Measurements from ENCODE around the gene INTS6L. TPM values are rescaled to one million over a fixed set of nuclear protein-coding genes. Genes with fewer than 3 reads are reported as not detected.

Gene INTS6L
- total RNA-seq, 1 donor from 2014 or later: 15.2 TPM

GRCh38 chrX:135544338-135544948, 24.0 kb downstream of the INTS6L start:
- DNase-seq: no peak
- Mint-ChIP-seq H3K27me3 (ENCODE audit: unreplicated experiment) (no peaks in the 10 kb centered on the region), H3K36me3 (ENCODE audit: unreplicated experiment) (no peaks in the 10 kb centered on the region), H3K4me3 (ENCODE audit: unreplicated experiment) (no peak overlapping the region), H3K27ac (ENCODE audit: unreplicated experiment) (no peak overlapping the region), H3K4me1 (ENCODE audit: low read depth, unreplicated experiment) (peaks cover 2% of the 10 kb centered on the region), H3K9me3 (ENCODE audit: unreplicated experiment) (no peaks in the 10 kb centered on the region)
- TF ChIP-seq, protein P1, sequence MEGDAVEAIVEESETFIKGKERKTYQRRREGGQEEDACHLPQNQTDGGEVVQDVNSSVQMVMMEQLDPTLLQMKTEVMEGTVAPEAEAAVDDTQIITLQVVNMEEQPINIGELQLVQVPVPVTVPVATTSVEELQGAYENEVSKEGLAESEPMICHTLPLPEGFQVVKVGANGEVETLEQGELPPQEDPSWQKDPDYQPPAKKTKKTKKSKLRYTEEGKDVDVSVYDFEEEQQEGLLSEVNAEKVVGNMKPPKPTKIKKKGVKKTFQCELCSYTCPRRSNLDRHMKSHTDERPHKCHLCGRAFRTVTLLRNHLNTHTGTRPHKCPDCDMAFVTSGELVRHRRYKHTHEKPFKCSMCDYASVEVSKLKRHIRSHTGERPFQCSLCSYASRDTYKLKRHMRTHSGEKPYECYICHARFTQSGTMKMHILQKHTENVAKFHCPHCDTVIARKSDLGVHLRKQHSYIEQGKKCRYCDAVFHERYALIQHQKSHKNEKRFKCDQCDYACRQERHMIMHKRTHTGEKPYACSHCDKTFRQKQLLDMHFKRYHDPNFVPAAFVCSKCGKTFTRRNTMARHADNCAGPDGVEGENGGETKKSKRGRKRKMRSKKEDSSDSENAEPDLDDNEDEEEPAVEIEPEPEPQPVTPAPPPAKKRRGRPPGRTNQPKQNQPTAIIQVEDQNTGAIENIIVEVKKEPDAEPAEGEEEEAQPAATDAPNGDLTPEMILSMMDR (IDR thresholded peaks at IDR 0.05; ENCODE audit: partially characterized antibody, unreplicated experiment): no peak

- TF ChIP-seq, protein P1 (IDR thresholded peaks at IDR 0.05; ENCODE audit: partially characterized antibody, unreplicated experiment): no peak
- no peak for DNase-seq
- Mint-ChIP-seq H3K9me3 (ENCODE audit: unreplicated experiment) (no peaks in the 10 kb centered on the region), H3K4me1 (ENCODE audit: low read depth, unreplicated experiment) (peaks cover 2% of the 10 kb centered on the region), H3K27me3 (ENCODE audit: unreplicated experiment) (no peaks in the 10 kb centered on the region), H3K36me3 (ENCODE audit: unreplicated experiment) (no peaks in the 10 kb centered on the region), H3K27ac (ENCODE audit: unreplicated experiment) (no peak overlapping the region), H3K4me3 (ENCODE audit: unreplicated experiment) (no peak overlapping the region)
Observed at GRCh38 chrX:135547767-135548166, 27.3 kb downstream of the INTS6L start.

DNA sequence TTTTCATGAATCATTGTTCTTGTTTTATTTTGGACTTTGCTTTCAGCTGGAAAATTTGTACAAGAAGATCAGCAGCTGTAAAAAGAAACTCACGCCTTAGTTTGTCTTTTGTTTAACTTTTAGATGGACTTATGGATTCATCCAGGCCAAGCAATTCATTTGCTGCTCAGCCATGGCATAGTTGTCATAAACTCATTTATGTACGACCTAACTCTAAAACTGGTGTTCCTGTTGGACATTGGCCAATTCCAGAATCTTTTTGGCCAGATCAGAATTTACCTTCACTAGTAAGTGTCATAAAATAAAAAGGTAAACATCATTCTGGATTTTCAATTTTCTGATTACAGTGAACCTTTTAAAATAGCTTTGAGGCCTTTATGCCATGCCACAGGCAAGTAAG, 29.1 kb downstream of the INTS6L start:
- TF ChIP-seq, protein P1 (IDR thresholded peaks at IDR 0.05; ENCODE audit: partially characterized antibody, unreplicated experiment): no peak
- H3K9me3 Mint-ChIP-seq (ENCODE audit: unreplicated experiment): no peaks in the 10 kb centered on the region
- no peak overlapping the region for H3K4me3 Mint-ChIP-seq (ENCODE audit: unreplicated experiment)
- H3K4me1 Mint-ChIP-seq (ENCODE audit: low read depth, unreplicated experiment): no peaks in the 10 kb centered on the region
- DNase-seq: no peak
- no peaks in the 10 kb centered on the region for H3K27me3 Mint-ChIP-seq (ENCODE audit: unreplicated experiment)
- no peaks in the 10 kb centered on the region for H3K36me3 Mint-ChIP-seq (ENCODE audit: unreplicated experiment)
- no peak overlapping the region for H3K27ac Mint-ChIP-seq (ENCODE audit: unreplicated experiment)

DNA sequence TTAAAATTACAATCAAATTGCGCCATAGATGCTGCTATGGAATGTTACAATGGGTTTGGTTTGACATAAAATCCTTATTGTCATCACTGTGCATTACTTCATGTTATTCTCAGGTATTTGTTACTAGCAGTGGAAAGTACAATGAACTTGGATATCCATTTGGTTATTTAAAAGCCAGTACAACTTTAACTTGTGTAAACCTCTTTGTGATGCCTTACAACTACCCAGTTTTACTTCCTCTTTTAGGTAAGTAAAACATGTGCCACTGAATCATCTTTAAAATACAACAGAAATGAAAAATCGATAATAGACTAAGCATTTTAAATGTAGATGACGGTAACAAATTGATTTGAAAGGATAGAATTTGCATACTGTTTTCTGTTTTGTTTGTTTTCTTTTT, 35.6 kb downstream of the INTS6L start:
- Mint-ChIP-seq H3K27ac (ENCODE audit: unreplicated experiment) (no peak overlapping the region), H3K4me3 (ENCODE audit: unreplicated experiment) (no peak overlapping the region), H3K27me3 (ENCODE audit: unreplicated experiment) (no peaks in the 10 kb centered on the region), H3K36me3 (ENCODE audit: unreplicated experiment) (no peaks in the 10 kb centered on the region), H3K4me1 (ENCODE audit: low read depth, unreplicated experiment) (no peaks in the 10 kb centered on the region), H3K9me3 (ENCODE audit: unreplicated experiment) (no peaks in the 10 kb centered on the region)
- TF ChIP-seq, protein P1 (IDR thresholded peaks at IDR 0.05; ENCODE audit: partially characterized antibody, unreplicated experiment): no peak
- no peak for DNase-seq

DNA sequence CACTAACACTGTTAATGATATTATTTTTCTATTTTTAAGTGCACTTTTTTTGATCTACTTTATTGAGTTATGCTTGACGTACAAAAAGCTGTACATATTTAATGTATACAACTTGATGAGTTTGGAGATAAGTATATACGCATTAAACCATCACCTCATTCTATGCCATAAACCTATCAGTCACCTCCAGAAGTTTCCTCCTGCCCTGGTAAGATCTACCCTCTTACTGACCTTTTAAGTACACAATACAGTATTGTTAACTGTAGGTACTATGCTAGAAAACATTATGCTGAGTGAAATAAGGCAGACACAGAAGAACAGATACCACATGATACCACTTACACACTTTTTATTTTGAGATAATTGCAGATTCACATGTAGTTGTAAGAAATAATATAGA, 36.9 kb downstream of the INTS6L start:
- Mint-ChIP-seq H3K4me3 (ENCODE audit: unreplicated experiment) (no peak overlapping the region), H3K36me3 (ENCODE audit: unreplicated experiment) (no peaks in the 10 kb centered on the region), H3K27ac (ENCODE audit: unreplicated experiment) (no peak overlapping the region), H3K27me3 (ENCODE audit: unreplicated experiment) (no peaks in the 10 kb centered on the region), H3K9me3 (ENCODE audit: unreplicated experiment) (no peaks in the 10 kb centered on the region), H3K4me1 (ENCODE audit: low read depth, unreplicated experiment) (no peaks in the 10 kb centered on the region)
- TF ChIP-seq, protein P1 (IDR thresholded peaks at IDR 0.05; ENCODE audit: partially characterized antibody, unreplicated experiment): no peak
- DNase-seq: no peak

Data from glutamatergic neuron (in vitro differentiated cells).